GM18517 (cell line): ENCODE results near the gene PI4K2B.
A peak's percentile ranks its signal among the peaks of the same experiment; 100 is the strongest.
"Not testable (repeated sequence)": the region's sequence is repeated elsewhere in the genome, so short reads cannot be mapped to it uniquely, and the experiment has no call there.

Experiments used
- ATAC-seq: cut with Tn5 transposase; IDR thresholded peaks from one replicate; pipeline ENCODE4 v1.9.1; 2021; ENCODE audit warnings: mild to moderate bottlenecking, moderate library complexity; ENCODE audit not compliant: unreplicated experiment

The PI4K2B gene

DNA sequence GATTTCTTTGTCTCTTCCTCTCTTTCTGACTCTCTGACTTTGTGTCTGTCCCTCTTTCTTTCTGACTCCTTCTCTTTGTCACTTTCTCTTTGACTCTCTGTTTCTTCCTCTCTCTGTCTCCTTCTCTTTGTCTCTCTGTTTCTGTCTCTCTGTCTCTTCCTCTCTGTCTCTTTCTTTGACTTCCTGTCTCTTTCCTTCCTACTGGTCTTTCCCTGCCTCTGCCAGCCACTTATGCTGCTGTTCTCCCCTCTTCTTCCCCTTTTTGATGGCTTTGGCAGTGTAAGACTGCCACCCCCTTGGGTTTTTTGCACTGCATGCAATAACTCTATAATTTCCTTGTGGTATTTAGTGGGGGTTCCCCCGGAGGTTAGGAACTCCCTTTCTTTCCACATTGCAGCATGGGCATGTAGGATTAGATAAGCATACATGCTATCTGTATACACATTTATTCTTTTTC lies 6.9 kb downstream of the PI4K2B start:
- ATAC-seq, result peak; percentile 74

DNA sequence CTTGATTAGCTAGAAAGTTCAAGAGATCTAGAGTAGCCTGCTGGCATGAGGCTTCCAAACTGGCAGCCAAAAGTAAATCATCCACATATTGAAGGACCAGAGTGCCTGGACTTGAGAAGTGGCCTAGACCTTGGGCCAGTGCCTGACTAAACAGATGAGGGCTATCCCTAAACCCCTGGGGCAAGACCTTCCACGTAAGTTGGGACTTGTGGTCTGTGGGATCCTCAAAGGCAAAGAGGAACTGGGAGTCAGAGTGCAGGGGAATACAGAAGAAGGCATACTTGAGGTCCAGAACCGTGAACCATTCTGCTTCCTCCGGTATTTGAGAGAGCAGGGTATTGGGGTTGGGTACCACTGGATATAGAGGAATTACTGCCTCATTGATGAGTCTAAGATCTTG lies 8.4 kb downstream of the PI4K2B start:
- ATAC-seq, result not testable (repeated sequence)

DNA sequence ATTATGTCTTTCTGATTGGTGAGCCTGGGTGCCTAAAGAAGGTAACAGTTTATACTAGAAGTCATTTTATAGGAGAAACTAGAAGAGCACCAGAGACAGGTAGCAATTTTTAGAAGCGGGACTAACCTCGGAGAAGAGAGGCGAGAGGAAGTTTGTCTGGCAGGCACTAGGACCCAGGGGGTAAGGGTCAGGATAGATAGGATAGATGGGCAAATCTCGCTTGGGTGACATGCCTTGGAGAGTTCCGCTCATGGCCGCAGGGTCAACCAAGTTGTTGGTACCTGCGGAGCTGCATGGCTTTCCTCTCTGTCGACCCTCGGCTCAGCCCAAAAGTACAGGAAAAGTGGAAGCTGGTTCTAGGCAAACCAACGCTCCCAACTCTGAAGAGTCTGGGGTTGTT lies 11.3 kb downstream of the PI4K2B start:
- no peak for ATAC-seq

DNA sequence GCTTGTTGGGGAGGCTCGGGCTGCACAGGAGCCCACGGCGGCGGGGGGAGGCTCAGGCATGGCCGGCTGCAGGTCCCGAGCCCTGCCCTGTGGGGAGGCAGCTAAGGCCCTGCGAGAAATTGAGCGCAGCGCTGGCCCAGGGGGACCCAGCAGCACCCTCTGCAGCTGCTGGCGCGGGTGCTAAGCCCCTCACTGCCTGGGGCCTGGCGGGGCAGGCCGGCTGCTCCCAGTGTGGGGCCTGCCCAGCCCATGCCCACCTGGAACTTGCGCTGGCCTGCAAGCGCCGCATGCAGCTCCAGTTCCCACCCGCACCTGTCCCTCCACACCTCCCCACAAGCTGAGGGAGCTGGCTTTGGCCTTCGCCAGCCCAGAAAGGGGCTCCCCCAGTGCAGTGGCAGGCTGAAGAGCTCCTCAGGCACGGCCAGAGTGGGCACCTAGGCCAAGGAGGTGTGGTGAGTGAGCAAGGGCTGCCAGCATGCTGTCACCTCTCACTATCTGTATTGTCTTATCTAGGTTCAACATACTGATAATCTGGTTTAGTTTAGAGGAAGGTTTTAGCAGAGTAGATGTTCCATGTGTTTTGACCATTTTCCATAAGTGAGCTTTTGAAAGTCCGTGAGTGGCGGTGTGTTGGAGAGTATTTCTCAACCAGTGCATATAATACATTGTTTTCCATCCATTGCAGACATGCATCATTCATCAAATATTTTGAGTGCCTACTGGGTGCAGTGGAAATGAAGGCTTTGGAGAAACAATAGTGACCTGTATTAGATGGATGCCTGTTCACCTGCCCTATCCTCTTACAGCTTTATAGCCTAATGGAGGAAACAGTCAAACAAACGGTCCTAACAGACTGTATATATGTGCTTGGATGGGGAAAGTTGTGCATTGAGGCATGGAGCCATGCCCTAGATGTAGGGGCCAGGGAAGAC lies 13.1 kb downstream of the PI4K2B start:
- no peak for ATAC-seq

DNA sequence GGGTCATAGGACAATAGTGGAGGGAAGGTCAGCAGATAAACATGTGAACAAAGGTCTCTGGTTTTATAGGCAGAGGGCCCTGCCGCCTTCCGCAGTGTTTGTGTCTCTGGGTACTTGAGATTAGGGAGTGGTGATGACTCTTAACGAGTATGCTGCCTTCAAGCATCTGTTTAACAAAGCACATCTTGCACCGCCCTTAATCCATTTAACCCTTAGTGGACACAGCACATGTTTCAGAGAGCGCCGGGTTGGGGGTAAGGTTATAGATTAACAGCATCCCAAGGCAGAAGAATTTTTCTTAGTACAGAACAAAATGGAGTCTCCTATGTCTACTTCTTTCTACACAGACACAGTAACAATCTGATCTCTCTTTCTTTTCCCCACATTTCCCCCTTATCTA lies 15.0 kb downstream of the PI4K2B start:
- ATAC-seq, result not testable (repeated sequence)

DNA sequence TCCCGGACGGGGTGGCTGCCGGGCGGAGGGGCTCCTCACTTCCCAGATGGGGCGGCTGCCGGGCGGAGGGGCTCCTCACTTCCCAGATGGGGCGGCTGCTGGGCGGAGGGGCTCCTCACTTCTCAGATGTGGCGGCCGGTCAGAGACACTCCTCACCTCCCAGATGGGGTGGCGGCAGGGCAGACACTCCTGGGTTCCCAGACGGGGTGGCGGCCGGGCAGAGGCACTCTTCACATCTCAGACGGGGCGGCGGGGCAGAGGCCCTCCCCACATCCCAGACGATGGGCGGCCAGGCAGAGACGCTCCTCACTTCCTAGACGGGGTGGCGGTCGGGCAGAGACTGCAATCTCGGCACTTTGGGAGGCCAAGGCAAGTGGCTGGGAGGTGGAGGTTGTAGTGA lies 15.7 kb downstream of the PI4K2B start:
- not testable (repeated sequence) for ATAC-seq

DNA sequence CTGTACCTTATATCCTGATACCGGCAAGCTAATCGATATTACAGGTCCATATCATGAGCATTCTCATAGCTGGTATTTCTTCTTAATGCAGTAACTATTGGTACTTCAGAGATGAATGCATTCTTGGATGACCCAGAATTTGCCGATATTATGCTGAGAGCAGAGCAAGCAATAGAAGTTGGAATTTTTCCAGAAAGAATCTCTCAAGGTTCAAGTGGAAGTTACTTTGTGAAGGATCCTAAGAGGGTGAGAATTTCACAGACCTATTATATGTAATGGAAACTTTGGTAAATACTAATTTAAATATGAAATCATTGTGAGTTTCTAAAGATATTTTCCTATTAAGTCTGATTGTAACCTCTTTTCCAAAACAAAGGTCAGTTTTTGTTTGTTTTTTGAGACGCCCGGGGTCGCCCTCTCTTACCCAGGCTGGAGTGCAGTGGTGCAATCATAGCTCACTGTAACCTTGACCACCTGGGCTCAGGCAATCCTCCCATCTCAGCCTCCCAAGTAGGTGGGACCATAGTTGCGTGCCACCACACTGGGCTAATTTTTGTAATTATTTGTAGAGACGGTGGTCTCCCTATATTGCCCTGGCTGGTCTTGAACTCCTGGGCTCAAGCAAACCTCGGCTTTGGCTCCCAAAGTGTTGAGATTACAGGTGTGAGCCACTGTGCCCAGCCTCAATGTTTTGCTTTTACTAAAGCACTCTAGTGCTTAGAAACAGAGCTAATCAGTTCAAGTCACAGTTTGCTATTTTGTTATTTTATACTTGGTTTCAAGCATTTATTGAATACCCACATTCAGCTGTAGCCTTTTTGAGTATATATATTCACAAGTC lies 18.6 kb downstream of the PI4K2B start:
- ATAC-seq, result no peak

DNA sequence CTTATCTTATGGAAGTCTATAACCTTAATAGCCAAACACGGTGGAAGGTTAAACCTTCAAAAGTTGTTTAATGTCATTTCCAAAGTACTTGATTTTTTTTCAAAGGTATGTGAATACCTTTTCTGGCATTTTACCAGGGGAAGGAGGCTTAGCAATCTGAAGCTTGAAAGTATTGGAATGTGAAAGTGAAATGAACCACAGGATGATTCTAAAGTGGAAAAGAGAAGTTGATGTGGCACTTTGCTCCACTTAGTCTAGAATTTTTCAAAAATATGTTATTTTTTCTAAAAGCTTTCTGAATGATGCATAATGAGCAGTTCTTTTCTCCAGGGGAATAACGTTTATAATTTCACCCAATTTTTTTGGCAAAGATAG lies 19.2 kb downstream of the PI4K2B start:
- no peak for ATAC-seq

DNA sequence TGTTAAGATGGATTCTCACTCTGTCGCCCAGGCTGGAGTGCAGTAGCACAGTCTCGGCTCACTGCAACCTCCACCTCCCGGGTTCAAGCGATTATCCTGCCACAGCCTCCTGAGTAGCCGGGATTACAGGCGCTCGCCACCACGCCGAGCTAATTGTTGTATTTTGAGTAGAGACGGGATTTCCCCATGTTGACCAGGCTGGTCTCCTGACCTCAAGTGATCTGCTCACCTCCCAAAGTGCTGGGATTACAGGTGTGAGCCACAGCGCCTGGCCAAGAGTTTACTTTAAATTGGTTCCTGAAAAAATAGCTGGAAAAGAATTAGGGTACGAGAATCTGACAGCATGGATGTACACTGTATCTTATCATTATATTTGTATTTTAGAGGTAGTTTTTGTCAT lies 20.0 kb downstream of the PI4K2B start:
- ATAC-seq, result not testable (repeated sequence)

DNA sequence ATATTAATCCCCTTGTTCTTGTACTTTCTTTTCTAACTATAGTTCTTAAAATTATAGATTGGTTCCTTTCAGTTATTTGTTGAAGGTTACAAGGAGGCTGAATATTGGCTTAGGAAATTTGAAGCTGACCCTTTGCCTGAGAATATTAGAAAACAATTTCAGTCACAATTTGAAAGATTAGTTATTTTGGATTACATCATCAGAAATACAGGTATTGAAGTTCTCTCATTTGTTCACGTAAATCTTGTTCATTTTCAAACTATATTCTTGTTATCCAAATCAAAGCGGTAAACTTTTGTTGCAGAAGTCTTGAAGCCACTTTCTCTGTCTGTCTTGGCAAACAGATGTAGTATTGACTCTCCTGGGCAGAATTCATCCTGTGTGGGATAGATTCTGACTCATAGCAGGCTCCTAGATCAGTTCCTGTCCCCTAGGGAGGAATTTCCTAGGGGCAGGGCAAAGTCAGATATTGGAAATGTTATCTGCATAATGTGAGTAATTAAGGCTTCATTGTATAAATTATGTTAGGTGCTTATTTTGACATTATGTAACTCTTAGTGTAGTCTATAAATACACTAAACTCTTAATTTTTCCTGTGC lies 25.2 kb downstream of the PI4K2B start:
- ATAC-seq, result no peak

DNA sequence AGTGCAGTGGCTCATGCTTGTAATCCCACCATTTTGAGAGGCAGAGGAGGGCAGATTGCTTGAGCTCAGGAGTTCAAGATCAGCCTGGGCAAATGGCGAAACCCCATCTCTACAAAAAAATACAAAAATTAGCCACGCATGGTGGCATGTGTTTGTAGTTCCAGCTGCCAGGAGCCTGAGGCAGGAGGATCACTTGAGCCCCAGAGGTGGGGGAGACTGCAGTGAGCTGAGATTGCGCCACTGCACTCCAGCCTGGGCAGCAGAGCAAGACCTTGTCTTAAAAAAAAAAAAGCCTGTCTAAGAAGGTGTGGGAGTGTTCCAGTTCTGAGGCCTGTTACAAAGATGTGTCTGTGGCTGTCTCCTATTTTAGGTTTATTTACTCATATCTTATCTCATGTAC lies 38.0 kb downstream of the PI4K2B start:
- ATAC-seq, result no peak

DNA sequence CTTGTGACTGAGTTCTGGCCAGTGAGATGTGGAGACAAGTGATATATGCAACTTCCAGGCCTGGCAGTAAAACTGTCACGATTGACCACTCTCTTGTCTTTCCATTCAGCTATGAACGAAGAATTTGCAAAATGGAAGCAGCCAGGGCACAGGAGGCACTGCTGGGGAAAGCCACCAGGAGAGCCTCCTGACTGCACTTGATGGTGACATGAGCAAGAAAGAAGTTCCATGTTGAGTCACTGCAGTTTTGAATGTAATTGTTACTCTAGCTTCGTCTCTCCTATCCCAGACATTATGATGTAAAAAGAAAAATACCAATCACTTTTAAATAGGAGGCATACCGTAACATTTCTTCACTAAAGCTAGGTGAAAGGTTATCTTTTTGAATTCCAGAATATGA lies 46.4 kb downstream of the PI4K2B start:
- ATAC-seq, result no peak

DNA sequence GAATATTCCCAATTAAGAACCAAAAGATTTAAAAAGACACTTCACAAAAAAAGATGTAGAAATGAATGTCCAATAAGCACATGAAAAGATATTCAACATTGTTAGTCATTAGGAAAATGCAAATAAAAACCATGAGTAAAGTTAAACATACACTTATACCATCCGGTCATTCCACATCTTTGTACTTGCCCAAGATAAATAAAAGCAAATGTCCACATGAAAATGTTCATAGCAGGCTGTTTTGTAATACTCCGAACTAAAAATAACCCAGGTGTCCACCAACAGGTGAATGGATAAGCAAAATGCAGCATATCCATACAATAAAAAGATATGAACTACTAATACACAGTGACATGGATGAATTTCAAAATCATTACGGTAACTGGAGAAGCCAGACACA lies 50.1 kb downstream of the PI4K2B start:
- no peak for ATAC-seq

DNA sequence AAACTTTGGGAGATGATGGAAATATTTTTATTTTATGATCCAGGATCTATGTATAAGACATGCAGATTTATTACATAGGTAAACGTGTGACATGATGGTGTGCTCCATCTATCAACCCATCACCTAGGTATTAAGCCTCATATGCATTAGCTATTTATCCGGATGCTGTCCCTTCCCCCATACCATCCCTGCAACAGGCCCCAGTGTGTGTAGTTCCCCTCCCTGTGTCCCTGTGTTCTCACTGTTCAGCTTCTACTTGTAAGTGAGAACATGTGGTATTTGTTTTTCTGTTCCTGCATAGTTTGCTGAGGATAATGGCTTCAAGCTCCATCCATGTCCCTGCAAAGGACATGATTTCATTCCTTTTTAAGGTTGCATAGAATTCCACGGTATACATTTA lies 50.6 kb downstream of the PI4K2B start:
- ATAC-seq, result no peak

DNA sequence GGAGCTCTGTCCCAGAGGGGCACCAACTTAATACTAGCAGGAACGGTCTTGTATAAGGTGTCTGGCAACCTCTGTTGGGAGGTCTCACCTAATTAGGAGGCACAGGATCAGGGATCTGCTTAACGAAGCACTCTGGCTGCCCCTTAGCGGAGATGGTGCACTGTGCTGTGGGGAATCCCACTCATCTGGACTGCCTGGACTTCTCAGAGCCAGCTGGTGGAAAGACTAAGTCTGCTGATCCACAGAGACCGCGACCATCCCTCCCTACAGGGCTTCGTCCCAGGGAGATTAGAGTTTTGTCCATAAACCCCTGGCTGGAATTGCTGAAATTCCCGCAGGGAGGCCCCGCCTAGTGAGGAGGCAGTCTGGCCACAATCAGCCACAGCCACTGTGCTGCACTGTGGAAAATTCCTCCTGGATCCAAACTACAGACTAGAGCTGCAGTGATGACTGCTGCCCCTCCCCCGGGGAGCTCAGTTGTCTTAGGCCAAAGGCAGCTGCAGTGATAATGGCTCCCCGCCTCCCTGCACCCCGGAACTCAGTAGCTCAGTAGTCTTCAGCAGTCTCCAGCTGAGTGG lies 56.7 kb downstream of the PI4K2B start:
- ATAC-seq, result no peak

DNA sequence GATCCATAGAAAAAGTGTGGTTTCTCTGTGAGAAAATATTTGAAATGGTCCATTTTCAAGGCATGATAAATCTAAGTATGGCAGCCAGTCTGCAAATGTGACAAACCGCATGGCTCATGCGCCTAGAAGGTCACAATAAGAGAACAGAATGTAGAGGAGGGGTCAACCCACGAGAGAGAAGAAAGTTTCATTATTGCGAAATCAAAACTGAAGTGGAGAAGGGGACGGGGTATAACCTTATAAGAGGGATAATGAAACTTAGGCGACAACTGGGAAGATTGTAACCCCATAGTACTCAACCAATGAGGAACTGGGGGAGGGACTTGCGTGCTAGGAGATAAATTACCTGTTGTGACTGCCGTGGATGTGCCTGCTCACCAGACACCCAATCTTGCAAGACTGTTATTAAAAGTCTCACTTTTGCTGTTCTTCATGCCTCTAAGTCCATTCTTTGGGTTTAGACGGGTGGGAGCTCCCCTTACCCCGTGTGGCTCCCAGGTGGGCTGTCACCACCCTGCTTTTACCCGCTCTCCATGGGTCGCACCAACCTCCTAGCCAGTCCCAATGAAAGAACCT lies 57.4 kb downstream of the PI4K2B start:
- ATAC-seq, result no peak

DNA sequence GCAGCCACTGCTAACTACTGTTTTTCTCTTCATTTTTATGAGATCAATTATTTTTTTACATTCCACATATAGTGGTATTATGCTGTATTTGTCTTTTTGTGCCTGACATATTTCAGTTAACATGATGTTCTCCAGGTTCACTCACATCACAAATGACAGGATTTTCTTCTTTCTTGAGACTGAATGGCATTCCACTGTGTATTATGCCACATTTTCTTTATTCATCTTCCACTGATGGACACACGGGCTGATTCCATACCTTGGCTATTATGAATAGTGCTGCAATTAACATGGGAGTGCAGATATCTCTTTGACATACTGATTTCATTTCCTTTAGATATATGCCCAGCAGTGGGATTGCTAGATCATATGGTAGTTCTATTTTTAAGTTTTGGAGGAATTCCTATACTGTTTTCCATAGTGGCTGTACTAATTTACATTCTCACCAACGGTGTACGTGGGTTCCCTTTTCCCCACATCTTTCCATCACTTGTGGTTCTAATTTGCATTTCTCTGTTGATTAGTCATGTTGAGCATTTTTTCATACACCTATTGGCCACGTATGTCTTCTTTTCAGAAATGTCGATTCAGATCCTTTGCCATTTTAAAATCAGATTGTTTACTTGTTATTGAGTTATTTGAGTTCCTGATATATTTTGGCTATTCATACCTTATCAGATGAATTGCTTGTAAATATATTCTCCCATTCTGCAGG lies 63.9 kb downstream of the PI4K2B start:
- no peak for ATAC-seq

DNA sequence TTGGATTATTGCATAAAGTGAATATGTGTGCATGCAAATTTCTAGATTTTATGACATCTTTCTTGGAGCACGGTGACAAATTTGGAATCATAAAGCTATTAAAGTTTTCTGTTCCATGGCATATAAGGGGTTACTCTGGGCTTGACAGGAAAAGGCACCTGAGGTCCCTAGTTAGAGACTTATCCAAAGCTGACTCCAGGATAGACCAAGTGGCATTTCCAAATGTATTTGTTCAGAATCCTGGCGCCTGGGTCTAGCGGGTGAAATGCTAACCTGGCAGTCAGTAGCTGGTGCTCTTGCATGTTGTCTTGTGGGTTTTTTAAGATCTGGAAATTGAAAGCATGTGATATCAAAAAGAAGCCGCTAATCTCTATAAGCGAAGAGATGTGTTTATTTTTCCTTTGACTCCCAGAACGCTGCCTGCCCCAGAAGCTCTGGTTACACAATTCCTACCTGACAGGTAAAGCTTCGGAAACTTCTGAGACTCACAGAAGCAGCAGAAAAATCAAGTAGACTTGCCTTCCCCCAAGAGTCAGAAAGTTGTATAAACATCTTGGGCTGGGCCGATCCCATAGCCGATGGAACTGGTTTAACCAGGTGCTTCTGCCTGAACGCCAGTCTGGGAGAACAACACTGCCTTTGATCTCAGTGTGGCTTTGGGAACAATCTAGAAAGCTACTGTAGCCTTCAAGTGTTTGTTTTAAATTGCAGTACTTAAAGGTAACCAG lies 65.8 kb downstream of the PI4K2B start:
- ATAC-seq, result no peak

DNA sequence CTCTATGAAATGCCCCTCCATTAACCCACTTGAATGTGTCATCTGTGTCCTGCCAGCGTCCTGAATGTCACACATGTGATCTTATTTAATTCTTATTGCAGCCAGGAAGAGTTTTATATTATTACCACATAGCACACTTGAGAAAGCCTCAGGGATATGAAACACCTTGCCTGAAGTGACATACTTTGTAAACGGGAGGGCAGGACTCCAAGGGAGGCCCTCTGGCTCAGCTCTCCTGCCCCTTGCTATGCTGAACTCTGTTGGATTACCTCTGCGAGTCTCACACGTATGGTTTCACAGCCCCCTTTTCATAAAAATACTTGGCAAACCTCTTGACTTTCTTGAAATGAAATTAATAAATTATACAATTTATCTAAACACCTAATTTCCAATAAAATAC lies 67.6 kb downstream of the PI4K2B start:
- no peak for ATAC-seq

DNA sequence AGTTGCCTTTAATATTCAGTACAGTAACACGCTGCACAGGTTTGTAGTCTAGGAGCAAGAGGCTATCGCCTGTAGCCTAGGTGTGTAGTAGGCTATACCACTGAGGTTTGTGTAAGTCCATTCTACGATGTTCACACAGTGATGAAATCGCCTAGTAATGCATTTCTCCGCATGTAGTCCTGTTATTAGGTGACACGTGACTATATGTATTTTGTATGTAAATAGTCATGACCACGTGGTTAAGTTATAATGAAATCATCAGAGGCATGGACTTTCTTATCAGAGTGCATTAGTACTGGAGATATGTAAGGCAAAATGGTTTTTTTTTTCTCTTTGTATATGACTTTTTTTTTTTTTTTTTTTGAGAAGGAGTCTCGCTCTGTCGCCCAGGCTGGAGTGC lies 68.8 kb downstream of the PI4K2B start:
- ATAC-seq, result no peak
